HCT116 (cell line): ENCODE measurements around the gene CDH22. TPM values are rescaled to one million over a fixed set of nuclear protein-coding genes. Genes with fewer than 3 reads are reported as not detected.

ENCODE experiments used
- ATAC-seq: fragments of 200-7000 bp; cut with Tn5 transposase; 2 replicates; pipeline ENCODE4 v1.9.1; 2020; ENCODE audit warnings: mild to moderate bottlenecking, moderate library complexity
- BruUV-seq: library from RNA; stranded (reverse); fragments of 400-500 nt; replicated peaks from 2 replicates; lab custom pipeline; 2021; lab: Mats Ljungman, UMichigan
- CTCF ChIA-PET: fragments of 300-600 bp; sonication (Branson Sonifier 250); formaldehyde crosslinking; loops from one replicate; lab custom pipeline; 2021; ENCODE audit warnings: antibody characterized with exemption; lab: Charles Lee
- POLR2A ChIA-PET: fragments of 300-600, 350-600 bp; sonication (Branson Sonifier 250); formaldehyde crosslinking; loops from one replicate; lab custom pipeline; 2021; ENCODE audit warnings: antibody characterized with exemption; lab: Charles Lee
- RAD21 ChIA-PET, 2 experiments: fragments of 300-600 bp; sonication (Branson Sonifier 250); formaldehyde crosslinking; loops; one replicate each; lab custom pipeline; 2023; ENCODE audit warnings: low total read pairs in 2 of 2; ENCODE audit not compliant: uncharacterized antibody in 2 of 2, unreplicated experiment in 2 of 2, low non-redundant PET in 1 of 2; lab: Charles Lee
- DNase-seq: peaks from one replicate; pipeline ENCODE4 v3.0.0-alpha.2; 2010; ENCODE audit warnings: low read depth, low spot score
- H2AFZ ChIP-seq: fragments of 200-600 bp; shearing (Covaris generic), sonication (generic); 2 replicates; pipeline ENCODE4 v1.6.1; 2017; ENCODE audit warnings: low read depth, mixed run types, mixed read lengths, antibody characterized with exemption, low read length; ENCODE audit not compliant: poor library complexity, severe bottlenecking
- H3K27ac ChIP-seq: 2 replicates; pipeline ENCODE4 v1.5.1; 2012; ENCODE audit warnings: low read depth, low read length
- H3K27me3 ChIP-seq: fragments of 200-600 bp; sonication (generic); 2 replicates; pipeline ENCODE4 v1.6.1; 2016; ENCODE audit warnings: mixed run types, low read length, mixed read lengths; ENCODE audit not compliant: insufficient read depth
- H3K36me3 ChIP-seq, 2 experiments: fragments of 200-500 bp in 1 of 2; fragments of 200-600 bp in 1 of 2; sonication (Bioruptor generic) in 1 of 2; sonication (generic) in 1 of 2; 2 replicates each; pipeline versions ENCODE4 v1.5.1 to v1.6.1; 2014 to 2016; ENCODE audit warnings: low read length in 2 of 2, inconsistent platforms in 1 of 2, mixed read lengths in 1 of 2, mixed run types in 1 of 2; ENCODE audit not compliant: insufficient read depth in 2 of 2, control insufficient read depth in 1 of 2
- H3K4me1 ChIP-seq, 2 experiments: fragments of 200-600 bp in 1 of 2; sonication (generic) in 1 of 2; 2 replicates each; pipeline versions ENCODE4 v1.5.1 to v1.6.1; 2012 to 2017; ENCODE audit warnings: low read length in 2 of 2, inconsistent platforms in 1 of 2, mild to moderate bottlenecking in 1 of 2, mixed read lengths in 1 of 2, mixed run types in 1 of 2, moderate library complexity in 1 of 2; ENCODE audit not compliant: insufficient read depth in 2 of 2, control insufficient read depth in 1 of 2
- H3K4me2 ChIP-seq: fragments of 200-600 bp; sonication (generic); 2 replicates; pipeline ENCODE4 v1.6.1; 2017; ENCODE audit warnings: mixed run types, low read length, mixed read lengths
- H3K4me3 ChIP-seq, 2 experiments: fragments of 200-600 bp in 1 of 2; sonication (generic) in 1 of 2; replicated peaks in 1 of 2; 2 replicates each; pipeline ENCODE4 v1.5.1; 2011 to 2016; ENCODE audit warnings: low read length in 2 of 2, control low read depth in 1 of 2, low read depth in 1 of 2, mild to moderate bottlenecking in 1 of 2, mixed read lengths in 1 of 2, mixed run types in 1 of 2
- H3K79me2 ChIP-seq: fragments of 200-600 bp; sonication (generic); 2 replicates; pipeline ENCODE4 v1.6.1; 2017; ENCODE audit warnings: mild to moderate bottlenecking, mixed run types, low read length, moderate library complexity, mixed read lengths; ENCODE audit not compliant: insufficient read depth
- H3K9ac ChIP-seq: fragments of 200-600 bp; sonication (generic); 2 replicates; pipeline ENCODE4 v1.6.1; 2016; ENCODE audit warnings: low read length, mixed read lengths
- H3K9me2 ChIP-seq: fragments of 200-600 bp; sonication (generic), shearing (Covaris generic); 2 replicates; pipeline ENCODE4 v1.6.1; 2017; ENCODE audit warnings: mixed run types, mild to moderate bottlenecking, moderate library complexity; ENCODE audit not compliant: insufficient read depth
- H3K9me3 ChIP-seq, 2 experiments: fragments of 200-500 bp in 1 of 2; fragments of 200-600 bp in 1 of 2; sonication (Bioruptor generic) in 1 of 2; sonication (generic) in 1 of 2; 2 replicates each; pipeline ENCODE4 v1.6.1; 2014 to 2017; ENCODE audit warnings: low read length in 2 of 2, mixed read lengths in 2 of 2, inconsistent platforms in 1 of 2, low read depth in 1 of 2, mild to moderate bottlenecking in 1 of 2, mixed run types in 1 of 2, moderate library complexity in 1 of 2; ENCODE audit not compliant: control insufficient read depth in 1 of 2, insufficient read depth in 1 of 2
- H4K20me1 ChIP-seq: fragments of 200-600 bp; sonication (generic), shearing (Covaris generic); 2 replicates; pipeline ENCODE4 v1.6.1; 2017; ENCODE audit warnings: mixed run types, mild to moderate bottlenecking, moderate library complexity; ENCODE audit not compliant: insufficient read depth
- CBX3 ChIP-seq: IDR thresholded peaks from 2 replicates; pipeline ENCODE4 v1.6.1; 2012; ENCODE audit warnings: low read depth
- CTCF ChIP-seq, 3 experiments: fragments of 200-600 bp in 1 of 3; sonication (generic) in 1 of 3; IDR thresholded peaks in 2 of 3; conservative IDR thresholded peaks in 1 of 3; 2 replicates each; pipeline ENCODE4 v1.5.1; 2012 to 2017; ENCODE audit warnings: low read depth in 2 of 3, low read length in 2 of 3, antibody characterized with exemption in 1 of 3, borderline replicate concordance in 1 of 3, control low read depth in 1 of 3, mild to moderate bottlenecking in 1 of 3, mixed read lengths in 1 of 3, mixed run types in 1 of 3, moderate library complexity in 1 of 3; ENCODE audit not compliant: insufficient read depth in 1 of 3
- EGR1 ChIP-seq: IDR thresholded peaks from 2 replicates; pipeline ENCODE4 v1.6.1; 2012; ENCODE audit warnings: low read depth
- ELF1 ChIP-seq: IDR thresholded peaks from 2 replicates; pipeline ENCODE4 v1.6.1; 2012; ENCODE audit warnings: low read depth, borderline replicate concordance
- EZH2phosphoT487 ChIP-seq: fragments of 200-600 bp; IDR thresholded peaks from 2 replicates; pipeline ENCODE4 v1.6.1; 2018; ENCODE audit warnings: antibody characterized with exemption, borderline replicate concordance
- POLR2A ChIP-seq: IDR thresholded peaks from 2 replicates; pipeline ENCODE4 v1.7.0; 2011; ENCODE audit warnings: borderline replicate concordance; ENCODE audit not compliant: insufficient read depth, insufficient read length; ENCODE audit errors: extremely low read depth
- REST ChIP-seq: IDR thresholded peaks from 2 replicates; pipeline ENCODE4 v1.6.1; 2012; ENCODE audit warnings: low read depth
- SIN3A ChIP-seq: IDR thresholded peaks from 2 replicates; pipeline ENCODE4 v1.6.1; 2012; ENCODE audit warnings: low read depth
- SRF ChIP-seq: IDR thresholded peaks from 2 replicates; pipeline ENCODE4 v1.6.1; 2012; ENCODE audit warnings: low read depth
- TCF7L2 ChIP-seq: IDR thresholded peaks from 2 replicates; pipeline ENCODE4 v1.7.0; 2011; ENCODE audit warnings: borderline replicate concordance, inconsistent platforms; ENCODE audit not compliant: insufficient read depth, insufficient read length; ENCODE audit errors: extremely low read depth
- YY1 ChIP-seq: IDR thresholded peaks from 2 replicates; pipeline ENCODE4 v1.6.1; 2011; ENCODE audit warnings: low read length, low read depth, moderate library complexity, mild to moderate bottlenecking; ENCODE audit not compliant: insufficient replicate concordance; ENCODE audit errors: extremely low read depth
- ZBTB33 ChIP-seq: IDR thresholded peaks from 2 replicates; pipeline ENCODE4 v1.6.1; 2011; ENCODE audit warnings: mild to moderate bottlenecking, low read length, moderate library complexity; ENCODE audit not compliant: insufficient replicate concordance; ENCODE audit errors: extremely low read depth
- ZNF274 ChIP-seq: fragments of 200-500 bp; sonication (Bioruptor generic); IDR thresholded peaks from 2 replicates; pipeline ENCODE4 v1.6.1; 2014; ENCODE audit warnings: mild to moderate bottlenecking, low read depth, low read length, inconsistent platforms
- intact Hi-C: fragments of 100-400 bp; cut with micrococcal nuclease; formaldehyde crosslinking; loops from 2 replicates; pipeline ENCODE4 v1.10.0; 2022
- total RNA-seq: library from RNA; stranded (reverse); gene quantifications from one replicate; pipeline ENCODE4 v1.2.1, GENCODE V29; 2021; ENCODE audit not compliant: unreplicated experiment

CDH22 gene
- total RNA-seq, 1 experiment from 2014 or later: 1.8 TPM

- DNase-seq: no peak
- POLR2A ChIA-PET: no interaction called here
Observed at GRCh38 chr20:46296526-46297250, 11.6 kb downstream of the CDH22 start.

More at GRCh38 chr20:46296526-46297250, 11.6 kb downstream of the CDH22 start:
- Histone ChIP-seq H3K27me3 (peaks cover 35% of the 10 kb centered on the region), H3K4me2 (no peak overlapping the region), H3K36me3 (no peaks in the 10 kb centered on the region), H3K27ac (no peak overlapping the region), H3K4me3 (no peak overlapping the region), H3K9me2 (no peaks in the 10 kb centered on the region), H3K79me2 (no peaks in the 10 kb centered on the region), H3K9ac (no peak overlapping the region), H3K4me1 (no peaks in the 10 kb centered on the region), H2AFZ (no peak overlapping the region), H4K20me1 (no peaks in the 10 kb centered on the region), H3K9me3 (no peaks in the 10 kb centered on the region)
- intact Hi-C loops: no loop called here
- CTCF ChIA-PET: interaction anchor here (1.2 to 1.3 kb wide), 2 partner anchors 10 to 16 kb away, joined by 3 to 6 read pairs; no protein-coding TSS in a partner anchor
- RAD21 ChIA-PET: interaction anchor here in 1 of 2 experiments (0.6 kb wide), 1 partner anchor 14 kb away, joined by 4 read pairs; no protein-coding TSS in a partner anchor
- no peak for TF ChIP-seq TCF7L2
- TF ChIP-seq YY1: no peak
- TF ChIP-seq EZH2phosphoT487: no peak
- TF ChIP-seq EGR1: no peak
- no peak for TF ChIP-seq CBX3
- no peak for TF ChIP-seq ZNF274
- TF ChIP-seq REST: no peak
- no peak for TF ChIP-seq POLR2A
- TF ChIP-seq ZBTB33: no peak
- TF ChIP-seq SIN3A: no peak
- TF ChIP-seq ELF1: no peak
- no peak for TF ChIP-seq CTCF (IDR thresholded peaks at IDR 0.05 in 2 of 3, conservative IDR thresholded peaks at IDR 0.05 in 1 of 3; ENCODE audit: borderline replicate concordance in 1 of 3, insufficient read depth in 1 of 3, low read depth in 2 of 3, low read length in 2 of 3)
- TF ChIP-seq SRF: no peak
- no TSS peak for BruUV-seq
- no peak for ATAC-seq
